ENCODE data around the gene SOX21. TPM values are rescaled to one million over a fixed set of nuclear protein-coding genes. Genes with fewer than 3 reads are reported as not detected.

The SOX21 gene
- total RNA-seq, 1 experiment from 2014 or later = not detected

- Histone ChIP-seq H3K9me3 (ENCODE audit: control insufficient read depth in 1 of 2, insufficient read depth in 1 of 2, low read depth in 1 of 2, low read length in 2 of 2) (no peaks in the 10 kb centered on the region), H3K36me3 (ENCODE audit: control insufficient read depth in 1 of 2, insufficient read depth in 2 of 2, low read length in 2 of 2) (no peaks in the 10 kb centered on the region), H3K4me2 (ENCODE audit: low read length) (no peak overlapping the region), H2AFZ (ENCODE audit: low read depth, low read length, poor library complexity, severe bottlenecking) (no peak overlapping the region), H4K20me1 (ENCODE audit: insufficient read depth) (no peaks in the 10 kb centered on the region), H3K4me3 (replicated peaks in 1 of 2; ENCODE audit: low read depth in 1 of 2, low read length in 2 of 2) (no peak overlapping the region), H3K27ac (ENCODE audit: low read depth, low read length) (no peak overlapping the region), H3K4me1 (ENCODE audit: control insufficient read depth in 1 of 2, insufficient read depth in 2 of 2, low read length in 2 of 2) (no peaks in the 10 kb centered on the region), H3K27me3 (ENCODE audit: insufficient read depth, low read length) (peaks cover 29% of the 10 kb centered on the region), H3K9ac (ENCODE audit: low read length) (no peak overlapping the region), H3K9me2 (ENCODE audit: insufficient read depth) (no peaks in the 10 kb centered on the region), H3K79me2 (ENCODE audit: insufficient read depth, low read length) (no peaks in the 10 kb centered on the region)
- no TSS peak for BruUV-seq (replicated peaks)
- no peak for ATAC-seq
- intact Hi-C loops (cut with micrococcal nuclease) = no loop called here
- ChIA-PET RAD21 (ENCODE audit: low non-redundant PET in 1 of 2, low total read pairs in 2 of 2, uncharacterized antibody in 2 of 2, unreplicated experiment in 2 of 2) (no interaction called here), POLR2A (no interaction called here), CTCF (interaction anchor here (1.1 kb wide), 1 partner anchor 30 kb away, joined by 3 read pairs; no protein-coding TSS in a partner anchor)
- TF ChIP-seq MAX (IDR thresholded peaks at IDR 0.05) (no peak), EZH2phosphoT487 (IDR thresholded peaks at IDR 0.05; ENCODE audit: borderline replicate concordance) (no peak), JUND (IDR thresholded peaks at IDR 0.05) (no peak), CBX3 (IDR thresholded peaks at IDR 0.05; ENCODE audit: low read depth) (no peak), TCF7L2 (IDR thresholded peaks at IDR 0.05; ENCODE audit: borderline replicate concordance, extremely low read depth, insufficient read depth, insufficient read length) (no peak), ZBTB33 (IDR thresholded peaks at IDR 0.05; ENCODE audit: extremely low read depth, insufficient replicate concordance, low read length) (no peak), ZNF274 (IDR thresholded peaks at IDR 0.05; ENCODE audit: low read depth, low read length) (no peak), ATF3 (IDR thresholded peaks at IDR 0.05) (no peak)
- TF ChIP-seq, protein P1, sequence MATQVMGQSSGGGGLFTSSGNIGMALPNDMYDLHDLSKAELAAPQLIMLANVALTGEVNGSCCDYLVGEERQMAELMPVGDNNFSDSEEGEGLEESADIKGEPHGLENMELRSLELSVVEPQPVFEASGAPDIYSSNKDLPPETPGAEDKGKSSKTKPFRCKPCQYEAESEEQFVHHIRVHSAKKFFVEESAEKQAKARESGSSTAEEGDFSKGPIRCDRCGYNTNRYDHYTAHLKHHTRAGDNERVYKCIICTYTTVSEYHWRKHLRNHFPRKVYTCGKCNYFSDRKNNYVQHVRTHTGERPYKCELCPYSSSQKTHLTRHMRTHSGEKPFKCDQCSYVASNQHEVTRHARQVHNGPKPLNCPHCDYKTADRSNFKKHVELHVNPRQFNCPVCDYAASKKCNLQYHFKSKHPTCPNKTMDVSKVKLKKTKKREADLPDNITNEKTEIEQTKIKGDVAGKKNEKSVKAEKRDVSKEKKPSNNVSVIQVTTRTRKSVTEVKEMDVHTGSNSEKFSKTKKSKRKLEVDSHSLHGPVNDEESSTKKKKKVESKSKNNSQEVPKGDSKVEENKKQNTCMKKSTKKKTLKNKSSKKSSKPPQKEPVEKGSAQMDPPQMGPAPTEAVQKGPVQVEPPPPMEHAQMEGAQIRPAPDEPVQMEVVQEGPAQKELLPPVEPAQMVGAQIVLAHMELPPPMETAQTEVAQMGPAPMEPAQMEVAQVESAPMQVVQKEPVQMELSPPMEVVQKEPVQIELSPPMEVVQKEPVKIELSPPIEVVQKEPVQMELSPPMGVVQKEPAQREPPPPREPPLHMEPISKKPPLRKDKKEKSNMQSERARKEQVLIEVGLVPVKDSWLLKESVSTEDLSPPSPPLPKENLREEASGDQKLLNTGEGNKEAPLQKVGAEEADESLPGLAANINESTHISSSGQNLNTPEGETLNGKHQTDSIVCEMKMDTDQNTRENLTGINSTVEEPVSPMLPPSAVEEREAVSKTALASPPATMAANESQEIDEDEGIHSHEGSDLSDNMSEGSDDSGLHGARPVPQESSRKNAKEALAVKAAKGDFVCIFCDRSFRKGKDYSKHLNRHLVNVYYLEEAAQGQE (IDR thresholded peaks at IDR 0.05; ENCODE audit: low read depth) = no peak
- TF ChIP-seq, protein P2, sequence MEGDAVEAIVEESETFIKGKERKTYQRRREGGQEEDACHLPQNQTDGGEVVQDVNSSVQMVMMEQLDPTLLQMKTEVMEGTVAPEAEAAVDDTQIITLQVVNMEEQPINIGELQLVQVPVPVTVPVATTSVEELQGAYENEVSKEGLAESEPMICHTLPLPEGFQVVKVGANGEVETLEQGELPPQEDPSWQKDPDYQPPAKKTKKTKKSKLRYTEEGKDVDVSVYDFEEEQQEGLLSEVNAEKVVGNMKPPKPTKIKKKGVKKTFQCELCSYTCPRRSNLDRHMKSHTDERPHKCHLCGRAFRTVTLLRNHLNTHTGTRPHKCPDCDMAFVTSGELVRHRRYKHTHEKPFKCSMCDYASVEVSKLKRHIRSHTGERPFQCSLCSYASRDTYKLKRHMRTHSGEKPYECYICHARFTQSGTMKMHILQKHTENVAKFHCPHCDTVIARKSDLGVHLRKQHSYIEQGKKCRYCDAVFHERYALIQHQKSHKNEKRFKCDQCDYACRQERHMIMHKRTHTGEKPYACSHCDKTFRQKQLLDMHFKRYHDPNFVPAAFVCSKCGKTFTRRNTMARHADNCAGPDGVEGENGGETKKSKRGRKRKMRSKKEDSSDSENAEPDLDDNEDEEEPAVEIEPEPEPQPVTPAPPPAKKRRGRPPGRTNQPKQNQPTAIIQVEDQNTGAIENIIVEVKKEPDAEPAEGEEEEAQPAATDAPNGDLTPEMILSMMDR (IDR thresholded peaks at IDR 0.05 in 2 of 3, conservative IDR thresholded peaks at IDR 0.05 in 1 of 3; ENCODE audit: borderline replicate concordance in 1 of 3, insufficient read depth in 1 of 3, low read depth in 2 of 3, low read length in 2 of 3) = no peak
- DNase-seq (ENCODE audit: low read depth, low spot score) = no peak
These were observed 7.8 kb downstream of the SOX21 start for GRCh38 chr13:94704377-94705080.

Data from HCT116 (cell line).